Measurements from ENCODE around the gene ATP6V0C. TPM values are rescaled to one million over a fixed set of nuclear protein-coding genes. Genes with fewer than 3 reads are reported as not detected.

ATP6V0C gene
- total and polyA plus RNA-seq, 7 donors, result 116 to 241 (median 177) TPM

DNA sequence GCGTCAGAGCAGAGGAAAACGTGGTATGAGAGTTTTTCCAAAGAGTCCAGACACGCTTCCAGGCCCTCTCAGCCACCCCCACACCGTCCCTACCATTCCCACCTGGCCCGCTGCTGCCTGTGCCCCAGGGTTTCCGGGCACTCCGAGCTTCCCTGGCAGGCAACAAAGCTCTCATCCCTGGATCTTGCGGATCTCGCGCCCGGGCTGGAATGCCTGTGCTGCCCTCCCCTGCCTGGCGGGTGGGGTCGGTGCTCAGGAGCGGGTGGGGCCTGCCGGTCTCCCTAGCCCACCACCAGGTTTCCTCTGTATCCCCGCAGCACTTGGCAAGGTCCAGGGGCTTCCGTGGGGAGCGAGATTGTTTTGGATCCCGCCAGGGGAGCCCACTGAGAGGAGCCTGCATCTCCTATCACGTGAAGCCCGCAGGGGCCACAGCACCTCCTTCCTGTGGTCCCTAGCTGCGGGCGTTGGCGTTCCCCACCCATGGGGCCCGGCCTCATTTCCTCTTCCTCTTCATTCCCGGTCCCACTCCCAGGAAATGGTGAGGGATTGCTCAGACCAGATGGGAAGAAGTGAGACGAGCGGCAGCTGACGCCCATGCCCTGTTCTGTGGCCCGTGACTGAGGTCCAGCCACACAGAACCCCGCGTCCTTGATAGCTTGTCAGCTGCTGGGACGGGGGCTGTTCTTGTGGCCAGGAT, 27.8 kb upstream of the ATP6V0C start:
- DNase-seq, result no peak
- Histone ChIP-seq H3K36me3 (ENCODE audit: insufficient read depth in 1 of 2, low read depth in 1 of 2) (no peaks in the 10 kb centered on the region), H3K27ac (no peak overlapping the region), H3K4me3 (no peak overlapping the region), H3K9me3 (no peaks in the 10 kb centered on the region), H3K27me3 (ENCODE audit: insufficient read depth in 3 of 3, low read length in 2 of 3) (no peaks in the 10 kb centered on the region), H3K4me1 (peaks cover 38% of the 10 kb centered on the region)
- TF ChIP-seq, protein P1, sequence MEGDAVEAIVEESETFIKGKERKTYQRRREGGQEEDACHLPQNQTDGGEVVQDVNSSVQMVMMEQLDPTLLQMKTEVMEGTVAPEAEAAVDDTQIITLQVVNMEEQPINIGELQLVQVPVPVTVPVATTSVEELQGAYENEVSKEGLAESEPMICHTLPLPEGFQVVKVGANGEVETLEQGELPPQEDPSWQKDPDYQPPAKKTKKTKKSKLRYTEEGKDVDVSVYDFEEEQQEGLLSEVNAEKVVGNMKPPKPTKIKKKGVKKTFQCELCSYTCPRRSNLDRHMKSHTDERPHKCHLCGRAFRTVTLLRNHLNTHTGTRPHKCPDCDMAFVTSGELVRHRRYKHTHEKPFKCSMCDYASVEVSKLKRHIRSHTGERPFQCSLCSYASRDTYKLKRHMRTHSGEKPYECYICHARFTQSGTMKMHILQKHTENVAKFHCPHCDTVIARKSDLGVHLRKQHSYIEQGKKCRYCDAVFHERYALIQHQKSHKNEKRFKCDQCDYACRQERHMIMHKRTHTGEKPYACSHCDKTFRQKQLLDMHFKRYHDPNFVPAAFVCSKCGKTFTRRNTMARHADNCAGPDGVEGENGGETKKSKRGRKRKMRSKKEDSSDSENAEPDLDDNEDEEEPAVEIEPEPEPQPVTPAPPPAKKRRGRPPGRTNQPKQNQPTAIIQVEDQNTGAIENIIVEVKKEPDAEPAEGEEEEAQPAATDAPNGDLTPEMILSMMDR (IDR thresholded peaks at IDR 0.05), result no peak
- WGBS, 3 donors, result 70 to 84% (median 75%) methylated on average over 31 to 33 of the region's 33 CpGs
- ATAC-seq, result no peak
- intact Hi-C loops (cut with DNase I), result loop anchor here in 1 of 2 donors (5.0 kb wide), 1 partner anchor 329 kb away; the partner anchor contains the start of gene TRAF7

DNA sequence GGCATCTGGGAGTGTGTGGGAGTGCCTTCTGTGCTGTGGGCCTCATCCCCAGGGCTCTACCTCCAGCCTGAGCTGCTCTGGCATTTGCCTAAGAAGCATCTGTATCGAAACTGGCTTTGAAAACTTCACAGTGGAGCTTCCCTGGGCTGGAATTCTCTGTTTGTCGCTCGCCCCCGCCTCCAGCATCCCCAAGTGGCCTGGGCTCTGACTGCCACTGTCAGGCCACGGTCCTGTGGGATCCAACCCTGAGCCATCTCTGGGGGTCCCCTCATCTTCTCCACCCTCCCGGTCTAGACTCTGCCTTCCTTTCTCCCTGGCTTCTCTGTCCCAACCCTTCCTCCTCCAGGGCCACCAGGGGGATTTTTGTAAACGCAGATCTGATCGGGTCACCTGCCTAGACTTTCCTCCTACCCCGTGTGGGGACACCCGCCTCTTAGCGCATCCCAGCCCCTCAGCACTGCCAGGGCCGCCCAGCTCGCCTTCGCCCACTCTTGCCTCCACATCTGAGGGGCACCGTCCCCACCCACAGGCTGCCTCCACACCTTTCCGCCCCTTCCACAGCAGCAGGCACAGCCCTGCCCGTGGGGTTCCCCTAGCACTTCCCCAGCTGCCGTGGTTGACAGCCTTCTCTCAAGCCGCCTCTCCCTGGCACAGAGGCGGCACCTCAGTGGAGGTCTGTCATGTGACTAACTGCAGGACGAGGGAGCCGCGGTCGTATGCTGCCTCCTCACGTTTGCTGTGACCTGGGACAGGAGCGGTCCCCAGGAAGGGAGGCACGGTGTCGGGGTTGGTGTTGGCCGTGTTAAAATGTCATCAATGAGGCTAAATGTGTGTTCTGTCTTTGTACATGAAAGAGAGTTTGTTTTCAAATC, 26.9 kb upstream of the ATP6V0C start:
- no peaks in the 10 kb centered on the region for H3K27me3 ChIP-seq (ENCODE audit: insufficient read depth in 3 of 3, low read length in 2 of 3)
- DNase-seq (peak in 1 of 2 donors; percentile 79), ATAC-seq (peak; percentile 58 to 74 (median 64))
- no peaks in the 10 kb centered on the region for H3K9me3 ChIP-seq
- H3K4me3 ChIP-seq, result peak overlapping the region; percentile 2
- H3K36me3 ChIP-seq (ENCODE audit: insufficient read depth in 1 of 2, low read depth in 1 of 2), result no peaks in the 10 kb centered on the region
- intact Hi-C loops (cut with DNase I), result loop anchor here in 1 of 2 donors (5.0 kb wide), 1 partner anchor 330 kb away; the partner anchor contains the start of gene TRAF7
- no peak overlapping the region for H3K27ac ChIP-seq
- WGBS, 3 donors, result 60 to 72% (median 62%) methylated on average over 29 of the region's 29 CpGs
- H3K4me1 ChIP-seq, result peaks cover 36% of the 10 kb centered on the region
- TF ChIP-seq, protein P1 (IDR thresholded peaks at IDR 0.05), result peak; percentile 25

DNA sequence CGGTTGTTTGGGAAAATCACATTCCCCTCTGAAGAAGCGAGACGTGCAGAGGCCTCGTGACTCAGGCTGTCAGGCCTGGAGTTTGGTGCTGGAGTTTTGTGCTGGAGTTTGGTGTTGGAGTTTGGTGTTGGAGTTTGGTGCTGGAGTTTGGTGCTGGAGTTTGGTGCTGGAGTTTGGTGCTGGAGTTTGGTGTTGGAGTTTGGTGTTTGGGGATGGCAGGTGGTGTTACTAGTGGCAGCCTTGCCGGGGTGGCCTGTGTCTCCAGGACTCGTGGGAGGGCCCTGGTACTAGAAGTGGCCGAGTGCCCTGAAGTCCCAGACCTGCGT, 26.3 kb upstream of the ATP6V0C start:
- intact Hi-C loops (cut with DNase I), result loop anchor here in 1 of 2 donors (5.0 kb wide), 1 partner anchor 330 kb away; the partner anchor contains the start of gene TRAF7
- TF ChIP-seq, protein P1 (IDR thresholded peaks at IDR 0.05), result no peak

DNA sequence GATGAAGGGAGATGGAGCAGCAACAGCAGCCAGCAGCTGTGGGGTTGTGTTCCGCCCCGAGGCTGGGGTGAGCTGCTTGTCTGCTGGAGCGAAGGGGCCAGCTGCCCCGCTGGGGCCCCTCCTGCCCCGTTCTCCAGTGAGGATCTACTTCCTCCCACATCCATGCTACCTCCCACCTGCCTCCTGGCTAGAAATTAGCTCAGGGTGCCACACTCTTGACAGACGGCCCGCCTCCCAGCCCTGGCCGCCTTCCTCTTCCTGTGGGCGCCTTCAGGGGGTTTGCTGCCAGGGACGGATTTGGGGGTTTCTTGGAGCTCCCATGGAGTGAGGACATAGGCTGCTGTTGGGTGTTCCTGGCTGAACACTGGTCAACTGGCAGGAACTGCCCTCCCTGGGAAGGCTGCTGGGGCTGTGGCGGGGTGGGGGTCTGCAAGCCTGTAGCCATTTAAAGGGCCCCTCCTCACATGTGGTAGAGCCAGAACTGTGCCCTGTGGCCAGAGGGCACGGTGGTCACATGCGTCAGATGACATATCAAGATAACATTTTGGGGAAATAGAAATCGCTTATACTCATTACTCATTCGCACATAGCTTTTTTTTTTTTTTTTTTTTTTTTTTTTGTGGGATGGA, 25.7 kb upstream of the ATP6V0C start:
- no peak overlapping the region for H3K27ac ChIP-seq
- no peaks in the 10 kb centered on the region for H3K27me3 ChIP-seq (ENCODE audit: insufficient read depth in 3 of 3, low read length in 2 of 3)
- ATAC-seq (no peak), DNase-seq (no peak)
- H3K36me3 ChIP-seq (ENCODE audit: insufficient read depth in 1 of 2, low read depth in 1 of 2), result no peaks in the 10 kb centered on the region
- intact Hi-C loops (cut with DNase I), result loop anchor here in 1 of 2 donors (5.0 kb wide), 1 partner anchor 331 kb away; the partner anchor contains the start of gene TRAF7
- no peaks in the 10 kb centered on the region for H3K9me3 ChIP-seq
- peaks cover 27% of the 10 kb centered on the region for H3K4me1 ChIP-seq
- TF ChIP-seq, protein P1 (IDR thresholded peaks at IDR 0.05), result no peak
- no peak overlapping the region for H3K4me3 ChIP-seq
- 75 to 82% (median 79%) methylated on average over 14 to 15 of the region's 15 CpGs for WGBS, 3 donors

More for the DNA sequence above, 26.3 kb upstream of the ATP6V0C start:
- Histone ChIP-seq H3K36me3 (ENCODE audit: insufficient read depth in 1 of 2, low read depth in 1 of 2) (no peaks in the 10 kb centered on the region), H3K9me3 (no peaks in the 10 kb centered on the region), H3K27ac (no peak overlapping the region), H3K4me3 (peak overlapping the region; percentile 2), H3K4me1 (peaks cover 30% of the 10 kb centered on the region), H3K27me3 (ENCODE audit: insufficient read depth in 3 of 3, low read length in 2 of 3) (no peaks in the 10 kb centered on the region)
- DNase-seq (no peak), ATAC-seq (no peak)
- WGBS, 3 donors, result 54 to 73% (median 57%) methylated on average over 7 to 8 of the region's 8 CpGs
